ENCODE measurements around the gene CNGB1. TPM values are rescaled to one million over a fixed set of nuclear protein-coding genes. Genes with fewer than 3 reads are reported as not detected.

CNGB1 gene
- total and polyA plus RNA-seq, 2 experiments from 2014 or later: not detected

DNA sequence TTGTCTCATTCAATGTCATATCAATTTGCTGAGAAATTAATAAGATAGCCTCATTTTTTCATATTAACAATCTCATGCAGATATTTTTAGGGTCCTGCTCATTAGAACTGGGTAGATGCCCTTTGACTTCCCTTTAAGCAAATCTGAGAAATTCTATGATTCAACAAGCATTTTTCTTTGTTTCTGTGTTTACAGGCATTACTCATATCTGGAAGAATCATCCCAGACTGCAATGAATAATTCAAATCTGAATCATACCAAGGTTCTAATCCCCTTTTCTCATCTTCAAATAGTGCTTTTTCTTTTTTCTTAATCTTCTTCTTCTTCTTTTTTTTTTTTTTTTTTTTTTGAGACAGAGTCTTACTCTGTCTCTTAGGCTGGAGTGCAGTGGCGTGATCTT lies 99.5 kb downstream of the CNGB1 start:
- Histone ChIP-seq H3K27me3 (no peaks in the 10 kb centered on the region), H3K9me3 (ENCODE audit: low read depth) (no peaks in the 10 kb centered on the region), H3K4me1 (ENCODE audit: low read depth) (peaks cover 7% of the 10 kb centered on the region), H3K27ac (no peak overlapping the region), H3K36me3 (no peaks in the 10 kb centered on the region), H3K4me3 (no peak overlapping the region)
- TF ChIP-seq, protein P1, sequence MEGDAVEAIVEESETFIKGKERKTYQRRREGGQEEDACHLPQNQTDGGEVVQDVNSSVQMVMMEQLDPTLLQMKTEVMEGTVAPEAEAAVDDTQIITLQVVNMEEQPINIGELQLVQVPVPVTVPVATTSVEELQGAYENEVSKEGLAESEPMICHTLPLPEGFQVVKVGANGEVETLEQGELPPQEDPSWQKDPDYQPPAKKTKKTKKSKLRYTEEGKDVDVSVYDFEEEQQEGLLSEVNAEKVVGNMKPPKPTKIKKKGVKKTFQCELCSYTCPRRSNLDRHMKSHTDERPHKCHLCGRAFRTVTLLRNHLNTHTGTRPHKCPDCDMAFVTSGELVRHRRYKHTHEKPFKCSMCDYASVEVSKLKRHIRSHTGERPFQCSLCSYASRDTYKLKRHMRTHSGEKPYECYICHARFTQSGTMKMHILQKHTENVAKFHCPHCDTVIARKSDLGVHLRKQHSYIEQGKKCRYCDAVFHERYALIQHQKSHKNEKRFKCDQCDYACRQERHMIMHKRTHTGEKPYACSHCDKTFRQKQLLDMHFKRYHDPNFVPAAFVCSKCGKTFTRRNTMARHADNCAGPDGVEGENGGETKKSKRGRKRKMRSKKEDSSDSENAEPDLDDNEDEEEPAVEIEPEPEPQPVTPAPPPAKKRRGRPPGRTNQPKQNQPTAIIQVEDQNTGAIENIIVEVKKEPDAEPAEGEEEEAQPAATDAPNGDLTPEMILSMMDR (IDR thresholded peaks at IDR 0.05; ENCODE audit: low read depth, low read length): no peak
- DNase-seq (ENCODE audit: low read depth in 1 of 2, low spot score in 1 of 2): peak in 1 of 2 donors; percentile 36

DNA sequence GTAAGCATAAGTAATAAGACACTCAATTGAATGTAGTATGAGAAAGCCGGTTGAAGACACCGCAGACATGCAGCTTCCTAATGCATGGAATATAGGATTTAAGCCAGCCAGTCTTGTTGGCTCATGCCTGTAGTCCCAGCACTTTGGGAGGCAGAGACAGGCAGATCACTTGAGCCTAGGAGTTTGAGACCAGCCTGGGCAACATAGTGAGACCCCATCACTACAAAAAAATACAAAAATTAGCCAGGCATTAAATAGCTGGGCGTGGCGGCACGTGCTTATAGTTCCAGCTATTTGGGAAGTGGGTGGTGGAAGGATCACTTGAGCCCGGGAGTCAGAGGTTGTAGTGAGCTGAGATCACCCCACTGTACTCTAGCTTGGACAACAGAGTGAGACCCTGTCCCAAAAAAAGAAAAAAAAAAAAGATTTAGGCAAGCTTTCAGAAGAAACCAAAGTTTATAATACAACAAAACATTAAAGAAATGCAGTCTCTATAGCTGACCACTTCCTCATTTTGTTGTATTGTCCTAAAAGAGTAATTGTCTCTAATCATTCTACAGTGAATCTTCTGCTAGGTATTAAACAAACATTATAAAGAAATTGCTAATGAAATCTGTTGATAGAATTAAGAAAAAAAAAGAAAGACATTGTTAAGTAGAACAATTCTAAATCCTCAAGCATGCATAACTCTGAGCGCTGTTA lies 100.0 kb downstream of the CNGB1 start:
- DNase-seq (ENCODE audit: low read depth in 1 of 2, low spot score in 1 of 2): no peak
- Histone ChIP-seq H3K27ac (no peak overlapping the region), H3K4me3 (no peak overlapping the region), H3K9me3 (ENCODE audit: low read depth) (no peaks in the 10 kb centered on the region), H3K4me1 (ENCODE audit: low read depth) (peaks cover 11% of the 10 kb centered on the region), H3K27me3 (no peaks in the 10 kb centered on the region), H3K36me3 (no peaks in the 10 kb centered on the region)
- TF ChIP-seq, protein P1 (IDR thresholded peaks at IDR 0.05; ENCODE audit: low read depth, low read length): no peak

DNA sequence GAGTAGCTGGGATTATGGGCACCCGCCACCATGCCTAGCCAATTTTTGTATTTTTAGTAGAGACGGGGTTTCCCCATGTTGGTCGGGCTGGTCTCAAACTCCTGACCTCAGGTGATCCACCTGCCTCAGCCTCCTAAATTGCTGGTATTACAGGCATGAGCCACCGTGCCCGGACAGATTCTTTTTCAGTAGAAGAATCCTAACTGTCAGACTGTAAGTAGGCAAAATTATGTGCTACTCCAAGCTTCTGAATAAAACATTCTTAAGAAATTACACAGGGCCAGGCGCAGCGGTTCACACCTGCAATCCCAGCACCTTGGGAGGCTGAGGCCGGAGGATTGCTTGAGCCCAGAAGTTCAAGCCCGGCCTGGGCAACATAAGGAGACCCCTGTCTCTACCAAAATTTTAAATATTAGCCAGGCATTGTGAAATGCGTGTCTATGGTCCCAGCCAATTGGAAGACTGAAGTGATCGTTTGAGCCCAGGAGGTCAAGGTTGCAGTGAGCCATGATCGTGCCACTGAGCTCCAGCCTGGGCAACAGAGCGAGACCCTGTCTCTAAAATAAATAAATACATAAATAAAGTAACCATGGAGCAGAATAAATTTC lies 101.9 kb downstream of the CNGB1 start:
- no peaks in the 10 kb centered on the region for H3K9me3 ChIP-seq (ENCODE audit: low read depth)
- DNase-seq (ENCODE audit: low read depth in 1 of 2, low spot score in 1 of 2): no peak
- H3K4me3 ChIP-seq: no peak overlapping the region
- H3K27ac ChIP-seq: no peak overlapping the region
- peaks cover 13% of the 10 kb centered on the region for H3K4me1 ChIP-seq (ENCODE audit: low read depth)
- no peaks in the 10 kb centered on the region for H3K27me3 ChIP-seq
- H3K36me3 ChIP-seq: no peaks in the 10 kb centered on the region
- TF ChIP-seq, protein P1 (IDR thresholded peaks at IDR 0.05; ENCODE audit: low read depth, low read length): no peak

DNA sequence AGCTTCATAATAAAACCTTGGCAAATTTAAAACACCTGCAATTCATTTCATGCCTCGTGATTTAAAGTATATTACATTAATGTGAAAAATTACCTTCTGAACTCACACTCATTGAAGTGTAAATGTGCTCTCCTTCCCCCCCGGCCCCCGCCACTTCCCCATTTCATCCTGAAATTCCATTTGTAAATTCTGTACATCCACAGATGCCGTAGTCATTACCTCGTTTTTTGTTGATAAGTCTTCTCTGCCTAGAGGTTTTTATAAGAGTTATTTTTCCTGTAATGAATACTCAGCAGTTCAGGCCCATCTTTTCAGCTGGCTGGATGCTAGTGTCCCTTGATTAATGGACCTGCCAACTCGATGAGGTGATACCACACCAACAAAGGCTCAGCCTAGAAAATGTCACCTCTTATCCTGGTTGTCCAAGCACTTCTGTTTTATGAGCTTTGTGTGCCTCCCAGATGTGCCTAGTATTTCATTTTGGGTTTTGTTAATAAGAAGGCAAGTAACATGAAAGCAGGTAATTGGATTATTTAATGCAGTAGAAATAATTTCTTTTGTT lies 103.8 kb downstream of the CNGB1 start:
- Histone ChIP-seq H3K27ac (no peak overlapping the region), H3K27me3 (no peaks in the 10 kb centered on the region), H3K4me1 (ENCODE audit: low read depth) (peaks cover 31% of the 10 kb centered on the region), H3K36me3 (no peaks in the 10 kb centered on the region), H3K9me3 (ENCODE audit: low read depth) (no peaks in the 10 kb centered on the region), H3K4me3 (no peak overlapping the region)
- peak in 1 of 2 donors; percentile 56 for DNase-seq (ENCODE audit: low read depth in 1 of 2, low spot score in 1 of 2)
- TF ChIP-seq, protein P1 (IDR thresholded peaks at IDR 0.05; ENCODE audit: low read depth, low read length): no peak

DNA sequence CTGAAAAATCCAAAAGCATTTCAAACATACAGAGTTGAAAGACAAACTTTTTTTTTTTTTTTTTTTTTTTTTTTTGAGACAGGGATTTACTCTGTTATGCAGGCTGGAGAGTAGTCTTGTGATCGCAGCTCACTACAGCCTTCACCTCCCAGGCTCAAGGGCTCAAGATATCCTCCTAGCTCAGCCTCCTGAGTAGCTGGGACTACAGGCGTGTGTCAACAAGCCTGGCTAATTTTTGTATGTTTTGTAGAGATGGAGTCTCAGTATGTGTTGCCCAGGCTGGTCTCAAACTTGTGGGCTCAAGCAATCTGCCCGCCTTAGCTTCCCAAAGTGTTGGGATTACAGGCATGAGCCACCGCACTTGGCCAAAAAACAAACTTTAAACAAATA lies 104.4 kb downstream of the CNGB1 start:
- Histone ChIP-seq H3K9me3 (ENCODE audit: low read depth) (no peaks in the 10 kb centered on the region), H3K27ac (no peak overlapping the region), H3K36me3 (no peaks in the 10 kb centered on the region), H3K27me3 (no peaks in the 10 kb centered on the region), H3K4me1 (ENCODE audit: low read depth) (peaks cover 32% of the 10 kb centered on the region), H3K4me3 (no peak overlapping the region)
- TF ChIP-seq, protein P1 (IDR thresholded peaks at IDR 0.05; ENCODE audit: low read depth, low read length): no peak
- no peak for DNase-seq (ENCODE audit: low read depth in 1 of 2, low spot score in 1 of 2)
